Cardiac fibroblast (primary cell): ENCODE results near the gene OPN4.
"Not testable (repeated sequence)": the region's sequence is repeated elsewhere in the genome, so short reads cannot be mapped to it uniquely, and the experiment has no call there.

Source experiments
- DNase-seq, 2 donors: peaks; one replicate each; pipeline versions ENCODE4 v3.0.0 to v3.0.0-alpha.2; 2010; ENCODE audit warnings: low read depth in 2 of 2
- H3K4me3 ChIP-seq, 2 donors: replicated peaks in 1 of 2; 1 replicate in 1 of 2; 2 replicates in 1 of 2; pipeline ENCODE4 v1.5.1; 2011; ENCODE audit warnings: low read depth in 2 of 2, low read length in 2 of 2, mild to moderate bottlenecking in 2 of 2, moderate library complexity in 1 of 2
- CTCF ChIP-seq: IDR thresholded peaks from one replicate; pipeline ENCODE4 v1.5.1; 2011; ENCODE audit warnings: low read depth, mild to moderate bottlenecking, low read length, inconsistent platforms

The OPN4 gene

GRCh38 chr10:86636311-86636710 lies 18.0 kb upstream of the OPN4 start:
- DNase-seq = no peak
- no peak for TF ChIP-seq CTCF

GRCh38 chr10:86642021-86642420 lies 12.3 kb upstream of the OPN4 start:
- TF ChIP-seq CTCF = no peak
- no peak overlapping the region for H3K4me3 ChIP-seq
- no peak for DNase-seq

More at GRCh38 chr10:86636311-86636710, 18.0 kb upstream of the OPN4 start:
- no peak overlapping the region for H3K4me3 ChIP-seq

GRCh38 chr10:86642499-86642898 lies 11.8 kb upstream of the OPN4 start:
- no peak for TF ChIP-seq CTCF

GRCh38 chr10:86644152-86644793 lies 10.1 kb upstream of the OPN4 start:
- peak; percentile 27 for TF ChIP-seq CTCF
- DNase-seq = peak in 1 of 2 donors; percentile 29

More at GRCh38 chr10:86642499-86642898, 11.8 kb upstream of the OPN4 start:
- no peak overlapping the region for H3K4me3 ChIP-seq
- peak in 1 of 2 donors; percentile 39 for DNase-seq

GRCh38 chr10:86644794-86645445 lies 9.4 kb upstream of the OPN4 start:
- TF ChIP-seq CTCF = no peak
- H3K4me3 ChIP-seq = no peak overlapping the region
- no peak for DNase-seq

More at GRCh38 chr10:86644152-86644793, 10.1 kb upstream of the OPN4 start:
- H3K4me3 ChIP-seq = no peak overlapping the region

- H3K4me3 ChIP-seq, DNase-seq: not testable (repeated sequence)
Measured at GRCh38 chr10:86645621-86646165, 8.7 kb upstream of the OPN4 start.

- TF ChIP-seq CTCF = no peak
- no peak for DNase-seq
- H3K4me3 ChIP-seq = no peak overlapping the region
Measured at GRCh38 chr10:86646532-86646931, 7.8 kb upstream of the OPN4 start.
